DND-41 (cell line): Measurements from ENCODE around the gene ST7.

Source experiments
- ATAC-seq: fragments of 200-7000 bp; cut with Tn5 transposase; 3 replicates; pipeline ENCODE4 v1.9.1; 2021; ENCODE audit warnings: low read depth; ENCODE audit not compliant: insufficient read depth
- DNase-seq: peaks from one replicate; pipeline ENCODE4 v3.0.0-alpha.2; 2020
- H2AFZ ChIP-seq: 2 replicates; pipeline ENCODE4 v1.6.0; 2012; ENCODE audit warnings: low read depth, low read length
- H3K27ac ChIP-seq: 2 replicates; pipeline ENCODE4 v1.5.1; 2012; ENCODE audit warnings: low read length, inconsistent platforms
- H3K27me3 ChIP-seq: fragments of 200-600 bp; sonication (generic); 2 replicates; pipeline ENCODE4 v1.6.0; 2012; ENCODE audit warnings: low read length, mild to moderate bottlenecking, inconsistent platforms; ENCODE audit not compliant: insufficient read depth, poor library complexity
- H3K36me3 ChIP-seq: 2 replicates; pipeline ENCODE4 v1.5.1; 2012; ENCODE audit warnings: low read length, inconsistent platforms; ENCODE audit not compliant: insufficient read depth
- H3K4me1 ChIP-seq: 2 replicates; pipeline ENCODE4 v1.5.1; 2012; ENCODE audit warnings: mild to moderate bottlenecking, low read length; ENCODE audit not compliant: insufficient read depth
- H3K4me2 ChIP-seq: 2 replicates; pipeline ENCODE4 v1.6.0; 2012; ENCODE audit warnings: mild to moderate bottlenecking, moderate library complexity, low read length, inconsistent platforms; ENCODE audit not compliant: insufficient read depth
- H3K4me3 ChIP-seq, 2 experiments: fragments of 200-600 bp in 1 of 2; shearing (Covaris generic) in 1 of 2; 2 replicates each; pipeline ENCODE4 v1.5.1; 2012 to 2016; ENCODE audit warnings: inconsistent platforms in 2 of 2, low read length in 2 of 2, mild to moderate bottlenecking in 2 of 2, low read depth in 1 of 2, moderate library complexity in 1 of 2
- H3K79me2 ChIP-seq: 2 replicates; pipeline ENCODE4 v1.6.0; 2012; ENCODE audit warnings: low read length, inconsistent platforms; ENCODE audit not compliant: insufficient read depth
- H3K9ac ChIP-seq: 2 replicates; pipeline ENCODE4 v1.6.0; 2012; ENCODE audit warnings: low read depth, mild to moderate bottlenecking, inconsistent platforms, low read length, moderate library complexity
- H3K9me3 ChIP-seq: 2 replicates; pipeline ENCODE4 v1.5.1; 2012; ENCODE audit warnings: low read length, moderate library complexity, mild to moderate bottlenecking, inconsistent platforms; ENCODE audit not compliant: insufficient read depth, severe bottlenecking
- H4K20me1 ChIP-seq: 2 replicates; pipeline ENCODE4 v1.6.0; 2012; ENCODE audit warnings: low read length; ENCODE audit not compliant: insufficient read depth
- EZH2 ChIP-seq: IDR thresholded peaks from 3 replicates; pipeline ENCODE4 v1.6.1; 2012; ENCODE audit warnings: borderline replicate concordance, low read depth, mild to moderate bottlenecking, moderate library complexity, low read length, inconsistent platforms; ENCODE audit not compliant: severe bottlenecking
- TF ChIP-seq, protein P1 (sequence below): IDR thresholded peaks from 2 replicates; pipeline ENCODE4 v1.5.1; 2012; ENCODE audit warnings: borderline replicate concordance, low read length, moderate library complexity, mild to moderate bottlenecking; ENCODE audit not compliant: poor library complexity, severe bottlenecking; ENCODE audit errors: extremely low read depth

Gene ST7

DNA sequence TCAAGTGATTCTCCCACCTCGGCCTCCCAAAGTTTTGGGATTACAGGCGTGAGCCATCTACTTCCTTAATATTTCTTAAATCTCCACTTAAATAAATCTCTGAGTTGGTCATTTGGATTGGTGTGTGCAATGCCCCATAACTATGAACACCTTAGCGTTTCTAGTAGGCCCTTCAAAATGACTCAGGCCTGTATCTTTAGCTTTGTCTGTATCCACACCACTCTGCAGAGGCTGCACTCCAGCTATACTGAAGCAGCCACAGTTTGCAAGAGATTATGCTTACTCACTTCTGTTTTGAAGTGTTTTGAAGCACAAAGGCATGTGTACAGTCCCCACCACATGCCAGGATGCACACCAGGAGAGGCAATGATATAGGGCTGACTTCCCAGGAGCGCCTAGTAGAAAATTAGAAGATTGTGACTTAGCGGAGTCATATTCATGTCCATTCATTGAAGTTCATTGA lies 2.4 kb upstream of the ST7 start:
- no peaks in the 10 kb centered on the region for H3K36me3 ChIP-seq
- H3K4me2 ChIP-seq = no peak overlapping the region
- ATAC-seq (no peak), DNase-seq (no peak)
- no peaks in the 10 kb centered on the region for H3K27me3 ChIP-seq
- H3K4me1 ChIP-seq = no peaks in the 10 kb centered on the region
- H3K27ac ChIP-seq = no peak overlapping the region
- H3K4me3 ChIP-seq = no peak overlapping the region
- no peaks in the 10 kb centered on the region for H3K79me2 ChIP-seq
- TF ChIP-seq, protein P1, sequence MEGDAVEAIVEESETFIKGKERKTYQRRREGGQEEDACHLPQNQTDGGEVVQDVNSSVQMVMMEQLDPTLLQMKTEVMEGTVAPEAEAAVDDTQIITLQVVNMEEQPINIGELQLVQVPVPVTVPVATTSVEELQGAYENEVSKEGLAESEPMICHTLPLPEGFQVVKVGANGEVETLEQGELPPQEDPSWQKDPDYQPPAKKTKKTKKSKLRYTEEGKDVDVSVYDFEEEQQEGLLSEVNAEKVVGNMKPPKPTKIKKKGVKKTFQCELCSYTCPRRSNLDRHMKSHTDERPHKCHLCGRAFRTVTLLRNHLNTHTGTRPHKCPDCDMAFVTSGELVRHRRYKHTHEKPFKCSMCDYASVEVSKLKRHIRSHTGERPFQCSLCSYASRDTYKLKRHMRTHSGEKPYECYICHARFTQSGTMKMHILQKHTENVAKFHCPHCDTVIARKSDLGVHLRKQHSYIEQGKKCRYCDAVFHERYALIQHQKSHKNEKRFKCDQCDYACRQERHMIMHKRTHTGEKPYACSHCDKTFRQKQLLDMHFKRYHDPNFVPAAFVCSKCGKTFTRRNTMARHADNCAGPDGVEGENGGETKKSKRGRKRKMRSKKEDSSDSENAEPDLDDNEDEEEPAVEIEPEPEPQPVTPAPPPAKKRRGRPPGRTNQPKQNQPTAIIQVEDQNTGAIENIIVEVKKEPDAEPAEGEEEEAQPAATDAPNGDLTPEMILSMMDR = no peak
- TF ChIP-seq EZH2 = no peak
- H3K9me3 ChIP-seq = no peaks in the 10 kb centered on the region
- no peak overlapping the region for H3K9ac ChIP-seq
- H4K20me1 ChIP-seq = no peaks in the 10 kb centered on the region
- no peak overlapping the region for H2AFZ ChIP-seq

DNA sequence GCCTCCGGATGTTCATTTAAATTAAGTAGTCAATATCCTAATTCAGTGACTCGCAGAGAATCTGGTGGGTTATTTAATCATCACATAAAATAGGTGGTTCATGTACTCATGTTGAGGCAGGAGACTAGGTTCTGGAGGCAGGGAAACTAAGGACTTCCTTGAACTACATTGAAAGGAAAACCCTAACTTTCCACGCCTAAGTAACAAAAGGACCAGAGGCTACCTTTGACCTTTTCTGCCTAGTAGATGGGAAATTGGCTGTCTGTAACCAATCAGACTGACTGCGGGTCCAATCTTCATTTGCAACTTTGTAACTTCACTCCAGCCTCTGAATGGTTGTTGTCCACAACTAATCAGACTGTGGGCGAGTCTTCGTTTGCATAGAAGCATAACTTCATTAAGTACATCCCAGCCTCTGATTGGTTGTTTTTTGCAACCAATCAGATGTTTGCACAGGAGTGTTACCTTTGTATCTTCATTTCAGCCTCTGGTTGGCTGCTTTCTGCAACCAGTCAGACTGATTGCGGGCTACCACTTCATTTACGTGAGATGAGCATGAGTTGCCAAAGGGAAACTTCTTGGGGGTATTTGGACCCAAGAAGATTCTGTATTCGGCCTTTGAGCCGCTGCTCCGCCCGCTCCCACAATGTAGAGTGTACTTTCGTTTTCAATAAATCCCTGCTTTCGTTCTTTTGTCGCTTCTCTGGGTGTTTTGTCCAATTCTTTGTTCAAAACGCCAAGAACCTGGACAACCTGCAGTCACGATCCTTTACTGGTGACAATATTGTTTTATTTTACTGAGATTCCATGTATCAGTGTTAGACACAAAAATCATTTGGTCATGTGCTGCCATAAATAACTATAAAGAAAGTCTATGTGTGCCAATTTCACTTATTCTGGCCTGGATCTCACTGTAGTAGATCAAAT lies 1.7 kb upstream of the ST7 start:
- ATAC-seq = no peak
- H3K9ac ChIP-seq = no peak overlapping the region

DNA sequence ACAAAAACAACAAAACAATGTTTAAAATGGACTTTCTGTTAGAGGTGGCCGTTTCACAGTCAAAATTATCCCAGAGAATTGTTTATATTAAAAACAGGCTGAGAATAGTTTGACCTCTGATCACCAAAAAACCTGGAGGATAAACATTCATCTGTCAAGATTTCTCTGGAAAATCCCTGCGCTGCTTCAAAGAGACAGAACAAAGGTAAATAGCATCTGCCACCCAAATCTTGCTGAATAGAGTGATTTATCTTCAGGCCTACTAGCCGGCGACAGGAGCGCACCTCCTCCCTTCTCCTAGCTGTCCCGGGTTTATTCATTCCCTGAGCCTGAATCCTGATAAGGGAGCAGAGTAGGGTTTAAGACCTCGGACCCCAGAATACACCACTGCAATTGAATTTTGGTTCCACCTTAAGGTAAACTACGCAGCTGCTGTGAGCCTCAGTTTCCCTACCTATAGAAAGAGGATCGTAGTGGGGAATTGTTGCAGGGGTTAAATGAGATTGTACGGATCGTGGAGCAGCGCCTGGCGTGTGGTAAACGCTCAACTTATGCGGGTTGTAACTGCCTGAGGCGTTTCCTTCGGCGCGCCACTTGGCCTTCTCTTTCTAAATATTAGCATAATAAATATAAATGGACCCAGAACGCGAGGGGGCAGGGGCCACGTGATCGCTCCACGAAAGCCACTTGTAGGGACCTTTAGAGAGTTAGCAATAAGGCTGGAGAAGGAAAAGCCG lies 498 bp upstream of the ST7 start:
- no peaks in the 10 kb centered on the region for H3K9me3 ChIP-seq
- no peak overlapping the region for H3K4me2 ChIP-seq
- H2AFZ ChIP-seq = no peak overlapping the region
- TF ChIP-seq, protein P1 = no peak
- TF ChIP-seq EZH2 = no peak
- no peak overlapping the region for H3K9ac ChIP-seq
- H3K36me3 ChIP-seq = no peaks in the 10 kb centered on the region
- no peak overlapping the region for H3K4me3 ChIP-seq
- H3K27me3 ChIP-seq = peaks cover 8% of the 10 kb centered on the region
- DNase-seq = no peak
- H3K4me1 ChIP-seq = no peaks in the 10 kb centered on the region
- H4K20me1 ChIP-seq = no peaks in the 10 kb centered on the region
- ATAC-seq = no peak
- no peaks in the 10 kb centered on the region for H3K79me2 ChIP-seq
- H3K27ac ChIP-seq = no peak overlapping the region

More for the DNA sequence above, 1.7 kb upstream of the ST7 start:
- H3K36me3 ChIP-seq = no peaks in the 10 kb centered on the region
- H3K9me3 ChIP-seq = no peaks in the 10 kb centered on the region
- H3K4me1 ChIP-seq = no peaks in the 10 kb centered on the region
- H2AFZ ChIP-seq = no peak overlapping the region
- TF ChIP-seq EZH2 = no peak
- TF ChIP-seq, protein P1 = no peak
- H3K79me2 ChIP-seq = no peaks in the 10 kb centered on the region
- H4K20me1 ChIP-seq = no peaks in the 10 kb centered on the region
- no peak for DNase-seq
- H3K4me3 ChIP-seq = no peak overlapping the region
- H3K27ac ChIP-seq = no peak overlapping the region
- H3K4me2 ChIP-seq = no peak overlapping the region
- peaks cover 4% of the 10 kb centered on the region for H3K27me3 ChIP-seq
